Left forelimb (tissue), 1 donor: Measurements from ENCODE around the gene OR2V2.
"Not testable (repeated sequence)": the region's sequence is repeated elsewhere in the genome, so short reads cannot be mapped to it uniquely, and the experiment has no call there.

Experiments used
- DNase-seq: peaks from one replicate; pipeline ENCODE4 v3.0.0-alpha.2; 2018; ENCODE audit warnings: low spot score

The OR2V2 gene

DNA sequence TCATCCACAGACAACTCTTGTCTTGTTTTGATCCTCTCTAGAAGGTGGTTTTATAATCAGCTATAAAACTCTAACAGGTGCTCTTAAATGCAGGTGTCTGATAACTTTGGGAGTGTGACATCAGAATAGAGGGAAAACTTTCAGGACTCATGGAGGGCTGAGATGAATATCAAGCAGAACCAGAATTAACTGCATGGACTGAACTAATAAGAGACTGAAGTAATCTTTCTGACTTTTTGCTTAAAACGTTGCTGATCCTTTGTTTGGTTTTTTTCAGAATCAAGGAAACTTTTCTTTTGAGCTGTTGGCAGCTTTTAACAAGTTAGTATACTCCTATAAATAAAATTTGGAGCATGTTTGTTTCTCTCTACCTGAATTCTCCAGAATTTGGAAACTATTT, 2.3 kb upstream of the OR2V2 start:
- DNase-seq = no peak

DNA sequence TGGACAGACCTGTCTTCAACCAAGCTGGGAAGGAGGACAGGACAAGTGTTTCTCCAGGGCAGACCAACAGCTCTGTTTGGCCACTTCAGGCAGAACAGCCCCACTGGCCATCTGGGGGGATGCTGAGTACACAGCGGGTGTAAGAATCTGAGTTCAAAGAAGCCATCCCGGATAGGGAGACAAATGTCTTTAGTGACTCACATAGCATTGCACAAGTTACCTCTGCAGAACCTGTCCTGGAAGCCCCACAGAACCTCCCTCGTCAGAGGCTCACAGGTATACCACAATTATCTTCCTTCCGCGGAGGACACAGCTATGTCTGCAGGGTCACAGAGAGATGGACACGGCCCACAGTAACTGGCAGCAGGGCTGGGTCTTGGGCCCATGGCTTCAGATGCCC, 2.0 kb downstream of the OR2V2 start:
- no peak for DNase-seq

DNA sequence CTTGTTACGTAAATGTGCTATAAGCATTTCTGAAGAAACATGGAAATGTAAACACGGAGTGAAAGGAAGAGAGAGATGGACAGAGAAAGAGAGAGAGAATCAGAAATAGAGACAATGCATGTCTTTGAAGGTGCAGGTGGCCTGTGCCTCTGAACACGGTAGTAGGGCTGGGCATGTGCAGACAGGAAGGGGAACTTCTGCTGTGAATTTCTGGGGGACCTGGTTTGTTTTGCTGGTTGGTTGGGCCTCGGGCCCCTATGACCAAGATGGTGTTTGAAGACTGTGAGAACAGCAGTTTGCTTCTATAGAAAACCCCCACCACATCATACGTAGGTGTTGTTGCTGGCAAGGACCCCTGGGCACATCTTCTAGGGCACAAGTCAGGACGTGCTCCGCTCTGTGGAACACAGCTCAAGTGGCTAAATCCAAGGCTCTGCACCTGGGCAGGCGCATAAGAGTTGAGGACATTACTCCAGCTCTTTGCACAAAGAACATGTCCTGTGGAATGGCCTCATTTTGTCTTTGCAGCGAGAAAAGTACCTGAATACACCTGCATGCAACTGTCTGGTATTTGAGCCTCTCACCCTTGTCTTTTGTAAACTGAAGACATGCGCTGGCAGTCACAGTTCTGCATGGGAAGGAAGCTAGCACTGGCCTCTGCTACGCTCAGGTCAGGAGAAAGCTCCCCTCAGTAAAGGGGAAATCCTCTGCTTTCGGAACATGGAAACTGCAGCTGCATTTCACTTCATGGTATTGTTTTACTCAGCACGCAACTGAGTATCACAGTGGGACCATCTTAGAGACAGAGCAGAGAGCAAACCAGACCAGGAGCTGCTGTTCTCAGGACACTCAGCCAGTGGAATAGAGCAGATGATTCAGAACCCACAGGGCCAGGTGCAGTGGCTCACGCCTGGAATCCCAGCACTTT, 2.7 kb downstream of the OR2V2 start:
- no peak for DNase-seq

DNA sequence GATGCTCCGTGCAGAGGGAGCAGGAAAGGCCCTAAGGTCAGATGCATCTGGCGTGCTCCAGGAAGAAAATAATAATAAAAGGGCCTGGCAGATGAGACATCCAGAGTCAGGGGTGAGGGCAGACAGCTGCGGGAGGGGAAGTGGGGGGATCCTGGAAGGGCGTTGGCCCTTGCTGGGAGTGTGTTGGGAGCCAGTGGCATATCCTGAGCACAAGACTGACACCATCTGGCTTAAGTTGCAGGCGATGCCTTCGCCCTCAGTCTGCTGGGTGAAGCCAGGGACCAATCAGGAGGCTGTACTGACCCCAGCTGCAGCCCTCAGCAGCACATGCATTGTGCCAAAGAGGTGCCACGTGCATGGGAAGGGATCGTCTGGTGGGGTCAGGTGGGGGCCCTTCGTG, 3.8 kb downstream of the OR2V2 start:
- DNase-seq = no peak

DNA sequence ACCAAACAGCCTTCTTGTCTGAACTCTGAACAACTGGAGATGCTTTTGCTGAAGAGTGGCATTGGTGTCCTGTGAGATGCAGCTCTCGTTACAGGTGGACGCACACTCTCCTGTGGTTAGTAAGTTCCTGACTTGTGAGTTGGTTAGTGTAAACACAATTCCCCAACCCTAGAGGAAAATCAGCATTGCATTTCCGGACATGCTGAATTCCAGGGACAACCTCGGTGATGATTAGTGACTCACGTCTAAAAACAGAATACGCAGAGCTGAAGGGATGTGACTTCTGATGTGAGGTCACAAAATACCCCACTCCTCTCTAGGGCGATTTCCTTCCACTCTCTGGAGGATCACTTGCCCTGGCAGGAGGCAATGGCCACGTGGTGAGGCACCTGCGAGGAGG, 5.0 kb downstream of the OR2V2 start:
- DNase-seq = no peak

DNA sequence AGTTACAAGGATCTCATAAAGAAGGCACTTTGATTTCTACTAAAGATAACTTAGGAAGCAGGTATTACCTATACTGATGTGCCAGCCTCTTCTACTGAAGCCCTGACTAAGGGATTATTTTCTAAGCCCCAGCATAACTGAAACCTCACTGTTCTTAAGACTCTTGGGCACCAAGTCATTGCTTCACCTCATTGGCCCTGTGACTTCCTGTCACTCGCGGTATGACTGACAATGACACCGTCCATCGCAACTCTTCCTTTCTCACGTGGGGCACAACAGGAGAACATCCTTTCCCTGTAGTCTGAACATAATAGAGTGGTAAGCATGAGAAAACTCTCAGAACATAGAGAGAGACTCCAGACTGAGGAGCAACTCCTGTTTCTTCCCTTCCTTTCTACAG, 6.4 kb downstream of the OR2V2 start:
- DNase-seq = no peak

DNA sequence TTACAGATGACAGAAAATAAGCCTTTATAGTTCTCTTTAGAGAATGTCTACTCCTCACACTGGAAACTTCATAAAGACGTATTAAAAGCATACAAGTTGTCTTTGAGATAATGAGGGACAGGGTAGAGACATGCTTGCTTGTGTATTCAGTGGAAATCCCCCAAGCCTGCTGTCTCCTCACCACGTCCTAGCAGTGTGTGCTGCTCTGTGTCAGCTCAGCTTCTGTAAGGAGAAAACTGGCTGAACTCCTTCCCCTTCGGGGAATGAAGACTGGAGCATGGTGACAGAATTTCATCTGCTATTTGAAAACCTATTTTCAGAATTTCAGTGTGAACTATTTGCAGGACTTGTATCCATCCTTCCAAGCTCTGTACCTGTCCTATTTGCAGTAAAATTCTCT, 9.4 kb downstream of the OR2V2 start:
- no peak for DNase-seq

DNA sequence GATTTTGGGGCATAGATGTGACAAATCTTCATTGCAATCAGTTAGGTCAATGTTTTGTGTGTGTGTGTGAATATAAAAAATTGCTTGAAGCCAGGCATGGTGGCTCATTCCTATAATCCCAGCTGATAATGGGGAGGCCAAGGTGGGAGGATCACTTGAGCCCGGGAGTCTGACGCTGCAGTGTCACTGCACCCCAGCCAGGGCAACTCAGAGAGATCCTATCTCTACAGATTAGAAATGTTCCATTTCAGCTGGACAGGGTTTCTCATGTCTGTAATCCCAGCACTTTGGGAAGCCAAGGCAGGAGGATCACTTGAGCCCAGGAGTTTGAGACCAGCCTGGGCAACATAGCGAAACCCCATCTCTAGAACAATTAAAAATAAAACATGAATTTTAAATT, 11.5 kb downstream of the OR2V2 start:
- no peak for DNase-seq

DNA sequence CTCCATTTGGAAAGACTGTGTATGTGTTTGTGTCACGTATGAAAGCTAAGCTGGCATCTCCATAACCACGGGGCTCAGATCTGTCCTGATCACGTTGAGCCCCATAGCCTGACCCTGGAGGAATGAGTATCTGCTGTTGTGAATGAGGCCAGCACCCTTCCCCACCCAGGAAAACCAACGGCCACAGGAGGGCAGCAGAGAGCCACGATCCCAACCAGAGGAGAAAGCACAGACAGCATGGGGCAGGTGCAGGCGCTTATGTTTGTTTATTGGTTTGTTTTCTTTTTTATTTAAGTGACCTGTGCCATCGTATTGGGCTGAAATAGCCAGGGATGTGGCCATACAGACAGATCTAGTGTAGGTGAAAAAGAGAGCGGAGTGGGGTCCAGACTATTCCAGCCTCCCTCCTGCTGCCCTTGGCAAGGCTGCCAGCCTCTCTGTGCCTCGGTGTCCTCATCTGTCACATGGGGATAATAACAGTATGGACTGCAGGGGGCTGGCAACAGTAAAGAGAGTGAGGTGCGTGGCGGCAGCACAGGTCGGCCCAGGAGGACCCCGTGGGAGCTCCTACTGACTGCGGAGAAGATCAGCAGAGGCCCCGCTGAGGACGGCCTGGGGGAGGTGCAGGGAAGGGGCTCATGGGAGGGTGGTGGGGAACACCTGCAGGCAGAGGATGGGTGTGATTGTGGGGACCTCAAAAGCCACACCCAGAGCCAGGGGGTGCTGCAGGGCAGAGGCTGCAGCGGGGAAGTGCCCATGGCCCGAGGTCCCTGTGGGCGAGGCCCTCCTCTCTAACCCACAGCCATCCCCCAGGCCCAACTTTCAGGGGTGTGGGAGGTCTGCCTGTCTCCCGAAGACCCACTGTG, 12.1 kb downstream of the OR2V2 start:
- peak; percentile 86 for DNase-seq

DNA sequence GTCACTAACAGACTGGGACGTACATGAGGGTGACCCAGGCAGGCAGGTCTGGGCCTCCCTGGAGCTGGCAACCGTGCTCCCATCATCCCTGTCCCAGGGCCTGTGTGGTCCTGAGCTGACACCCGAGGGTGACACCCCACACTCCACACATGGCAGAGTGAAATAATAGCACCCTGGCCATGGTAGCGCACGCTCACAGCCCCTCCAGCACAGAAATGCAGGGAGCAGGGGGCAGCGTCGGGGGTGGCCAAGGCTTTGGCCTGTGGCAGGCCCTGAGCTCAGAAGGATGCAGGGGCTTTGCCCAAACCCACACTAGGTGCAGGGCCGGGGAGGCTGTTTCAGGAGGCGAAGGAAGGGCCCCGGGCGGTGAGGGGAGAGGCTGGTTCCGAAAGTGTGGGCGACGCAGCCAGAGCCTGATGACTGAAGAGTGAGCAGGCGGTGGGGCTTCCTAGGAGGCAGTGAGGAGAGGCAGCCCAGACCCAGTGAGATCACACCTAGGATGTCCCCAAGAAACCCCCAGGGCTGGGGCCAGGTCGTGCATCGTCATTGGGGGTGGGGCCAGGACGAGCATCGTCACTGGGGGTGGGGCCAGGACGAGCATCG, 12.9 kb downstream of the OR2V2 start:
- DNase-seq = no peak

DNA sequence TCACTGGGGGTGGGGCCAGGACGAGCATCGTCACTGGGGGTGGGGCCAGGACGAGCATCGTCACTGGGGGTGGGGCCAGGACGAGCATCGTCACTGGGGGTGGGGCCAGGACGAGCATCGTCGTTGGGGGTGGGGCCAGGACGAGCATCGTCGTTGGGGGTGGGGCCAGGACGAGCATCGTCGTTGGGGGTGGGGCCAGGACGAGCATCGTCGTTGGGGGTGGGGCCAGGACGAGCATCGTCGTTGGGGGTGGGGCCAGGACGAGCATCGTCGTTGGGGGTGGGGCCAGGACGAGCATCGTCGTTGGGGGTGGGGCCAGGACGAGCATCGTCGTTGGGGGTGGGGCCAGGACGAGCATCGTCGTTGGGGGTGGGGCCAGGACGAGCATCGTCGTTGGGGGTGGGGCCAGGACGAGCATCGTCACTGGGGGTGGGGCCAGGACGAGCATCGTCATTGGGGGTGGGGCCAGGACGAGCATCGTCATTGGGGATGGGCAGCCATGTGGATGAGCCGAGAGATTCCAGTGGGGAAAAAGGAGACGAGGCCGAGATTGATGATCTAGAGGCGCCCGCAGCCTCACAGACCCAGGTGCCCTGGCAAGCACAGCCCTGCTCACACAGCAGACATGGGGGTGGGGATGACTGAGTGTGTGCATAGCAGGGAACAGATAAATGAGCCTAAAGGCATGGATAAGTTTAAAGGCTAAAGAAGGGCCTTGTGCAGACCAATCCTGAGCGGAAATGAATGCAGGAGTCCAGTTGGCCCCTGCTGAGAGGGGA, 13.6 kb downstream of the OR2V2 start:
- not testable (repeated sequence) for DNase-seq

DNA sequence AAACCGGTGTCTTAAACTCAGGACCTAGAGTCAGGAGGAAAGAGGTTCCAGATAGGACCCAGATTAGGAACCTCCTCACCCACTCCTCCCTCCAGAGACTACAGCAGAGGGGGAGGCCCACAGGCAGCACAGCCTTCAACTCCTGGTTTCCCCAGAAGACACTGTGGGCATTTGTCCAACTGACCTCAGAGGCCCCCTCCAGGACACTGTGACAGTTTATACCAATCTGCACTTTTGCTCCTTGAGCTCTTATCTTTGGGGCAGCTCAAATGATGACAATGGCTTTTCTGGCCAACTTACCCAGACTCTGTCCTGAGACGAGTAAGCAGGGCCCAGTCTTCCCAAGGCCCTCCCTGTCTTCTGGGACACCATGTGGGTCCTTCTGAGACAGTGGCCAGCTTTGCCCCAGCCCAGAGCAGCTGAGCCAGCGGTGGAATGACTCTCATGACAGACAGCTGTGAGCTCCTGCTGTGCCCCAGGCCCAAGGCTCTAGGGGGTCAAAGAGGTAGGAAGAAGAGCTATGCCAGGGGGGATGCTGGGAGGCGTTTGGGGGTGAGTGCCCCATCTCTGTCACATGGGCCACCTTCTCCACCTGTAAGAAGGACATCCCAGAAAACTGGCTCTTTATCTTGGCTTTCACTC, 14.3 kb downstream of the OR2V2 start:
- DNase-seq = no peak

DNA sequence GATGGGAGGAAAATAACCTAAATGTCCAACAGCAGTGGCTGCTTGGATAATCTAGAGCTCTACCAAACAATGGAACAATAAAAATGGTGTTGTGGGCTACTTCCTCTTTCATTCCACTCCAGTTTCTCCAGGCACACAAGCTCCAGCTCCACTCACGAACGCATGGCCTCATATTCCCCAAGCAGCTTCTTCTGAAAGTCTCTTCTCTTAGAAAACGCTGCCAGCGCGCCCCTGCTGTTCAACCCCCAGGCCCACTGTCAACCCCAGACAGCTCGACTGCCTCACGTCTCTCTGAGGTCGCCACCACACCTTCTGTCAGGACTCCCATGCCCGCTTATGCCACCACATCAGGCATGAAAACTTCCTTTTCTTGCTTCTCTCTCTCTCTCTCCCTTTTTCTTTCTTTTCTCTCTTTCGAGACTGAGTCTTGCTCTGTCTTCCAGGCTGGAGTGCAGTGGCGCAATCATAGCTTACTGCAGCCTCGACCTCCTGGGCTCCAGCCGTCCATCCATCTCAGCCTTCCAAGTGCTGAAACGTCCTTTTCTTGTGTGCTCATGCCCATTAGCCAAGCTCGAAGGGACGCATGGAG, 16.2 kb downstream of the OR2V2 start:
- no peak for DNase-seq

DNA sequence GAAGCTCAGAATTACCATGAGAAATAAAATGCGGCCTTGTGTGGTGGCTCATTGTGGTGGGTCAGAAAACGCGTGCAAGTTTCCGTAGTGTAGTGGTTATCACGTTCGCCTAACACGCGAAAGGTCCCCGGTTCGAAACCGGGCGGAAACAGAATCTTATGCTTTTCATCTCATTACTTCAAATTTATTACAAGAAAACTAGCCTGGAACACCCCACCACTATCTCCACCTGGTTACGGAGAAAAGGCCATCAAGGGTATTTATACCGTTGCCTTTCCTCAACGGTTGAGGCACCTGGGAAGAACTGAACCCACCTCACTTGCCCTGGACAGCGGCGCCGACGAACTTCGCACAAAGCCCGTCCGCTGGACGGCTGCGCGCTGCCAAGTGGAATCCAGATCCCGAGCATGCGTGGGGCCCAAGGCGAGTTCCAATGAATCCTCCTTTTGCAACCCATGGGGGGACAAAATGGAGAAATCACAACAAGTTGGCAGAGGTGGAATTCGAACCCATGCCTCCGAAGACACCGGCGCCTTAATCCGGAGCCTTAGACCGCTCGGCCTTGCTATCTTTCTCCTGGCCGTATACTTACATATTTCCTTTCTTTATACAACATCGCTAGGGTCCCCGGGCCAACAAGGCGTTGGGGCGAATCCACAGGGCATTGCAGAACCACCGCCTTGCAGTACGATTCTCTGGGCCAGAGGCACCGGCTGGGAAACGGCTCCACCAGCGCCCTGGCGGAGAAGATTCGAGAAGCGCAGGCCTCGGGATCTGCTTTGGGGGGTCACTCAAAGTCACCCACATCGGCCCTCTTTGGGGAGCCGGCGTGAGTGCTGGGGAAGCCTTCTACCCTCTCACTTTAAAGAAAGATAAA, 16.9 kb downstream of the OR2V2 start:
- DNase-seq = no peak

DNA sequence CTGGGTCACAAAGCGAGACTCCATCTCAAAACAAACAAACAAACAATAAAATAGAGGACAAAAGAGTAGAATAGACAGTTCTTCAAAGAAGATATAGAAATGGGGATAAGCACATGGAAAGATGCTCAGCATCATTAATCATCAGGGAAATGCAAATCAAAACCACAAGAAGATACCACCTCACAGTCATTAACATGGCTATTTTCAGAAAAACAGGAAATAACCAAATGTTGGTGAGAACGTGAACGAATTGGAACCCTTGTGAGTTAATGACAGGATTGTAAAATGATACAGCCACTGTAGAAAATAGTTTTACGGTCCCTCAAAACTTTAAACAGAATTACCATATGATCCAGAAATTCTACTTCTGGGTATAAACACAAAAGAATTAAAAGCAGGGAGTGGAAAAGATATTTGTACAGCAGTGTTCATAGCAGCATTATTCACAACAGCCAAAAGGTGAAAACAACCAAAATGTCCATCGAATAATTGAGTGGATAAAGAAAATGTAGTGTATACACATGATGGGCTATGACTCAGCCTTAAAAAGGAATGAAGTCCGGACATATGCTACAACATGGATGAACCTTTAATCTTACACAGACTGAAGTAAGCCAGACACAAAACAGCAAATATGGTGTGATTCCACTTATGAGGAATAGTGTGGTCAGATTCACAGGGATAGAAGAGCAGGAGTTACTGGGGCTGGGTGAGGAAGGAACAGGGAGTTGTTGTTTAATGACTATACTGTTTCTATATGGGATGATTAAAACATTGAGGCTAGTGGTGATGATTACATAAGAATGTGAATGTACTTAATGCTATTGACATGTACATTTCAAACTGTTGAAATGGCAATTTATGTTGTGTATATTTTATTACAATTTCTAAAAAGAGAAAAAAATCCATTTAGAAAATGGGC, 19.7 kb downstream of the OR2V2 start:
- DNase-seq = no peak

DNA sequence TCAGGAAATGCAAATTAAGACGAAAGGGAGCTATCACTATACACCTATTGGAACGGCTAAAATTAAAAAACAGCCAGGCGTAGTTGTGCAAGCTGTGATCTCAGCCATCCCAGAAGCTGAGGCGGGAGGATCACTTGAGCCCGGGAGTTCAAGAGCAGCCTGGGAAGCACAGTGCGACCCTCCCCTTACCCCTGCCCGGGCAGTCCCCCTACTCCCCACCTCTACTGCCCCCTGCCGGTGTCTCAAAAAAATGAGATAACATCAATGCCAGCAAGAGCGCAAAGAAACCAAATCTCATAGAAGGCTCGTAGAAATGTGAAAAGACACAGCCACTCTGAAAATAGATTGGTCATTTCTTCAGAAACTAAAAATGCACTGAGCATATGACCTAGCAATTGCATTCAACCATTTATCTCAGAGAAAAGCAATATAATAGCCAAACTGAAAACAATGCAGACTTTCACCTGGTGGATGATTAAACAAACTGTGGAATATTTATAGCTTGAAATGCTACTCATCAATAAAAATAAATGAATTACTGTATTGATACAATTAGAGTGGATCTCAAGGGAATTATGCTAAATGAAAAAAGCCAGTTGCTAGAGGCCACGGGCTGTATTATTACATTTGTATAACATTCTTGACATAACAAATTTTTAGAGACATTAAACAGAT, 20.6 kb downstream of the OR2V2 start:
- DNase-seq = no peak

DNA sequence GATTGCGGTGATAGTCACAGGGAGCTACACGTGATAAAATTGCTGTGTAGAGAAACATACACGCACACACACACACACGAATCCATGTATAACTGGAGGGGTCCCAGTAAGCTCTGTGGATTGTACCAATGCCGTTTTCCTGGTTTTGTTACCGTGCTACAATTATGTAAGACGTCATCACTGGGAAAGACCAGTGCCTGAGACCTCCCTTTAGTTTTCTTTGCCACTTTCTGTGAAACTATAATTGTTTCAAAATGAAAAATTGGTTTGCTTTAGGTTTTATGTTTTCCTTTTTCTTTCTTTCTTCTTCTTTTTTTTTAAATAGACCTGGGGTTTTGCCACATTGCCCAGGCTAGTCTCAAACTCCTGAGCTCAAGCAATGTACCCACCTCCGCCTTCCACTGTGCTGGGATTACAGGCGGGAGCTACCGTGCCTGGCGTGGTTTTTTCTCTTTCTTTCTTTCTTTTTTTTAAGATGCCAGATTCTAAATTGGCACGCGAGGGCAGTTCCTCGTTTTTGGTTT, 21.3 kb downstream of the OR2V2 start:
- DNase-seq = no peak
